Suprapubic skin (tissue), 3 donors: Measurements from ENCODE around the gene LDB2.

ENCODE experiments used
- CTCF ChIP-seq, 2 donors: fragments of 200-600 bp in 1 of 2; fragments of 450-650 bp in 1 of 2; sonication (generic) in 1 of 2; IDR thresholded peaks; one replicate each; pipeline ENCODE4 v1.5.1; 2016 to 2019; ENCODE audit warnings: antibody characterized with exemption in 2 of 2, mild to moderate bottlenecking in 1 of 2, moderate library complexity in 1 of 2
- EP300 ChIP-seq: sonication (generic); formaldehyde crosslinking; IDR thresholded peaks from one replicate; pipeline ENCODE4 v1.6.1; 2017; ENCODE audit warnings: antibody characterized with exemption
- POLR2A ChIP-seq, 2 donors: fragments of 450-650 bp; IDR thresholded peaks; one replicate each; pipeline ENCODE4 v1.6.1; 2017; ENCODE audit warnings: antibody characterized with exemption in 2 of 2, mild to moderate bottlenecking in 2 of 2, moderate library complexity in 2 of 2

GRCh38 chr4:16622826-16623225, 275.6 kb downstream of the LDB2 start:
- TF ChIP-seq CTCF (IDR thresholded peaks at IDR 0.05) (no peak), EP300 (no peak), POLR2A (IDR thresholded peaks at IDR 0.05) (no peak)
